ENCODE data around the gene ZFYVE26.
A peak's percentile ranks its signal among the peaks of the same experiment; 100 is the strongest.
"Not testable (repeated sequence)": the region's sequence is repeated elsewhere in the genome, so short reads cannot be mapped to it uniquely, and the experiment has no call there.

ZFYVE26 gene

GRCh38 chr14:67703997-67704396 is 112.4 kb downstream of the ZFYVE26 start:
- TF ChIP-seq WT1 (tag by site-specific recombination; IDR thresholded peaks at IDR 0.05) (no peak), ZNF311 (tag by site-specific recombination; IDR thresholded peaks at IDR 0.05; ENCODE audit: borderline replicate concordance) (no peak), ZNF837 (tag by site-specific recombination; IDR thresholded peaks at IDR 0.05) (no peak), PRDM1 (tag by site-specific recombination; IDR thresholded peaks at IDR 0.05) (no peak), ZNF555 (tag by site-specific recombination; conservative IDR thresholded peaks at IDR 0.05) (no peak), ZNF174 (tag by site-specific recombination; IDR thresholded peaks at IDR 0.05) (no peak), ZNF747 (tag by site-specific recombination; IDR thresholded peaks at IDR 0.05) (no peak), ZFHX2 (tag by site-specific recombination; conservative IDR thresholded peaks at IDR 0.05) (no peak), ZNF366 (tag by site-specific recombination; conservative IDR thresholded peaks at IDR 0.05) (no peak), ZNF324 (tag by site-specific recombination; IDR thresholded peaks at IDR 0.05) (no peak), KLF7 (tag by site-specific recombination; IDR thresholded peaks at IDR 0.05; ENCODE audit: borderline replicate concordance) (no peak), CTCF (tag by site-specific recombination; IDR thresholded peaks at IDR 0.05) (no peak), ZNF544 (tag by site-specific recombination; IDR thresholded peaks at IDR 0.05) (no peak), ZNF394 (tag by site-specific recombination; IDR thresholded peaks at IDR 0.05; ENCODE audit: borderline replicate concordance) (no peak), ZXDB (tag by site-specific recombination; IDR thresholded peaks at IDR 0.05) (no peak)
- no peak overlapping the region for H3K4me3 ChIP-seq (ENCODE audit: low read depth, low read length)
- H3K27ac ChIP-seq (ENCODE audit: extremely low read depth, low read depth, low read length) = no peak overlapping the region
- CTCF ChIA-PET = interaction anchor here (0.6 to 7.9 kb wide), 59 partner anchors 10 to 1353 kb away, joined by 3 to 131 read pairs (median 5); partner anchors contain the start of genes ARG2, PIGH, RDH11 and VTI1B
- H3K36me3 ChIP-seq (ENCODE audit: control insufficient read depth in 2 of 2, insufficient read depth in 1 of 2, low read length in 2 of 2) = no peaks in the 10 kb centered on the region
- POLR2A ChIA-PET = interaction anchor here (0.5 to 1.3 kb wide), 6 partner anchors 9 to 275 kb away, joined by 3 to 12 read pairs (median 3); partner anchors contain the start of genes PIGH, PLEKHH1 and RDH11
- H3K9me3 ChIP-seq (ENCODE audit: control insufficient read depth, insufficient read depth, low read depth, low read length) = no peaks in the 10 kb centered on the region
- no peaks in the 10 kb centered on the region for H3K4me1 ChIP-seq (ENCODE audit: control insufficient read depth, insufficient read depth, low read length)

GRCh38 chr14:67701492-67701891 is 114.9 kb downstream of the ZFYVE26 start, which contains the start of gene RDH12:
RDH12 (plus strand) TSS chr14:67701886; CDS start chr14:67722643, 20,757 bp downstream.
- ChIA-PET POLR2A (interaction anchor here (0.7 to 1.4 kb wide), 2 partner anchors 26 to 276 kb away, joined by 3 to 4 read pairs; no protein-coding TSS in a partner anchor), CTCF (interaction anchor here (0.6 to 7.9 kb wide), 6 partner anchors 28 to 1354 kb away, joined by 3 to 131 read pairs (median 6); no protein-coding TSS in a partner anchor)
- not testable (repeated sequence) for H3K4me1 ChIP-seq (ENCODE audit: control insufficient read depth, insufficient read depth, low read length); H3K9me3 ChIP-seq (ENCODE audit: control insufficient read depth, insufficient read depth, low read depth, low read length); H3K27ac ChIP-seq (ENCODE audit: extremely low read depth, low read depth, low read length); H3K36me3 ChIP-seq (ENCODE audit: control insufficient read depth in 2 of 2, insufficient read depth in 1 of 2, low read length in 2 of 2); H3K4me3 ChIP-seq (ENCODE audit: low read depth, low read length)
- TF ChIP-seq ZBTB49 (tag by site-specific recombination; IDR thresholded peaks at IDR 0.05; ENCODE audit: low read depth) = peak; percentile 93

- CTCF ChIA-PET = interaction anchor here (1.1 kb wide), 1 partner anchor 271 kb away, joined by 3 read pairs; no protein-coding TSS in a partner anchor
- no peak overlapping the region for H3K4me3 ChIP-seq (ENCODE audit: low read depth, low read length)
- no peaks in the 10 kb centered on the region for H3K9me3 ChIP-seq (ENCODE audit: control insufficient read depth, insufficient read depth, low read depth, low read length)
- peaks cover 5% of the 10 kb centered on the region; the same call in 1 of the 2 replicates for H3K4me1 ChIP-seq (ENCODE audit: control insufficient read depth, insufficient read depth, low read length)
- no peak overlapping the region for H3K27ac ChIP-seq (ENCODE audit: extremely low read depth, low read depth, low read length)
- peaks cover 0 to 4% of the 10 kb centered on the region in 2 experiments; a peak in 2 of 3 replicates for H3K36me3 ChIP-seq (ENCODE audit: control insufficient read depth in 2 of 2, insufficient read depth in 1 of 2, low read length in 2 of 2)
- POLR2A ChIA-PET = no interaction called here
- TF ChIP-seq ZNF830 (tag by site-specific recombination; IDR thresholded peaks at IDR 0.05; ENCODE audit: low read depth) = no peak
- no peak for TF ChIP-seq ZNF623 (tag by site-specific recombination; IDR thresholded peaks at IDR 0.05)
- no peak for TF ChIP-seq ZNF596 (tag by site-specific recombination; IDR thresholded peaks at IDR 0.05)
- TF ChIP-seq ZNF768 (tag by site-specific recombination; IDR thresholded peaks at IDR 0.05) = no peak
- no peak for TF ChIP-seq ZNF76 (tag by site-specific recombination; IDR thresholded peaks at IDR 0.05; ENCODE audit: borderline replicate concordance, low read depth)
- TF ChIP-seq ZNF518A (tag by site-specific recombination; conservative IDR thresholded peaks at IDR 0.05; ENCODE audit: low read depth) = no peak
- no peak for TF ChIP-seq ZNF677 (tag by site-specific recombination; IDR thresholded peaks at IDR 0.05)
Observed at GRCh38 chr14:67698179-67698578, 118.2 kb downstream of the ZFYVE26 start.
